ENCODE results near the gene STXBP5L.

The STXBP5L gene

DNA sequence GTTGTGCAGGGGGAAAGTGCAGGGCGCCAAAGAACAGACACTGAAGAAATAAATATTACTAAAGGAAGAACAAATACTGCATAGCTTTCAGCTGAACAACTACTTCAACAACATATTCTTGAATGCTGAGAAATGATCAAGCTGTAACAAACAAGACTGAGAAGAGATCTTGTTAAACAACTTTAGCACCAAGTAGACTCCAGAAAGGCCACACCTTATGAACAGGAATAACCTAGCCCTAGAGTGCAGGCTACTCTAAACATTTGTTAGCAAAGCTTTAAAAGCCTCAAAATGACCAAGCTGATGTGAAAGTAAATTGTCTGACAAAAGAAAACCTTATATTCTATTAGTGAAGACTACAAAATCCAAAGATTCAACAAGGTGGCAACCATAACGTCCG, 554.6 kb downstream of the STXBP5L start:
- TF ChIP-seq, protein P1, sequence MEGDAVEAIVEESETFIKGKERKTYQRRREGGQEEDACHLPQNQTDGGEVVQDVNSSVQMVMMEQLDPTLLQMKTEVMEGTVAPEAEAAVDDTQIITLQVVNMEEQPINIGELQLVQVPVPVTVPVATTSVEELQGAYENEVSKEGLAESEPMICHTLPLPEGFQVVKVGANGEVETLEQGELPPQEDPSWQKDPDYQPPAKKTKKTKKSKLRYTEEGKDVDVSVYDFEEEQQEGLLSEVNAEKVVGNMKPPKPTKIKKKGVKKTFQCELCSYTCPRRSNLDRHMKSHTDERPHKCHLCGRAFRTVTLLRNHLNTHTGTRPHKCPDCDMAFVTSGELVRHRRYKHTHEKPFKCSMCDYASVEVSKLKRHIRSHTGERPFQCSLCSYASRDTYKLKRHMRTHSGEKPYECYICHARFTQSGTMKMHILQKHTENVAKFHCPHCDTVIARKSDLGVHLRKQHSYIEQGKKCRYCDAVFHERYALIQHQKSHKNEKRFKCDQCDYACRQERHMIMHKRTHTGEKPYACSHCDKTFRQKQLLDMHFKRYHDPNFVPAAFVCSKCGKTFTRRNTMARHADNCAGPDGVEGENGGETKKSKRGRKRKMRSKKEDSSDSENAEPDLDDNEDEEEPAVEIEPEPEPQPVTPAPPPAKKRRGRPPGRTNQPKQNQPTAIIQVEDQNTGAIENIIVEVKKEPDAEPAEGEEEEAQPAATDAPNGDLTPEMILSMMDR (conservative IDR thresholded peaks at IDR 0.05; ENCODE audit: low read length) = no peak
- no peak for DNase-seq (ENCODE audit: low read depth)
- no peak overlapping the region for H3K4me3 ChIP-seq (ENCODE audit: low read length)

DNA sequence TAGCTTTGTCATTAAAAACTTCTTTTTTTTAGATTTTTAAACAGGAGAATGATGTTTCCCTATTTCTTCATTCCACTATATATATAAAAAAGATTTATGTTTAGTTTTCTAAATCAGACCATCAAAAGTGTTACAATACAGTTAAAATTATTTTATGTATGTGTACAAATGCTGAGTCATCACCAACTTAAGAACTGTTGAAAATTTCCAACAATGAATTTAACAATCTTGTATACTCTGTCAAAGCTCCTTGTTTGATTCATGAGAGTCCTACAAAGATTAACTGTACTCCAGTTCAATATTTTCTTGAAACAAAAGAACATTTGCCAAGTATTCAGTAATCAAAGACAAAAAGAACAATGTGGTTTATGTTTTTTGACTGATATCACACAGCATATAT, 555.7 kb downstream of the STXBP5L start:
- no peak for DNase-seq (ENCODE audit: low read depth)
- no peak overlapping the region for H3K4me3 ChIP-seq (ENCODE audit: low read length)
- TF ChIP-seq, protein P1 (conservative IDR thresholded peaks at IDR 0.05; ENCODE audit: low read length) = no peak

DNA sequence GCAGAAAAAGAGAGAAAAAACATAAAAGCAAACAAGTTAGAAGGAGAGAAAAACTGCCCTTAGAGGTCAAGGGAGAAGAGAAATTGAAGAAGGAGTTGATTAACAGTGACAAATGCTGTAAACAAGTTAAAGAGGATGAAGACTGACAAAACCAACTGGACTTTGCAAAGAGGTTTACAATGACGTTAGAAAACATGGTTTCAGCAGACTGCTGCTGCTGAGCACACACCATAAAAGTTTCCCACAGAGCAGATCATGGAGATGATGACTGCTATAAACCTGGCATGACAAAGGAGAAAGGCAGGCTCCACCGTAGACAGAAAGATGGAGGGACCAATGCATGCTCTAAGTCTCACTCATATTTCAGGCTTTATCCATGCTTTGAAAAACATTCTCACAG, 559.1 kb downstream of the STXBP5L start:
- no peak for DNase-seq (ENCODE audit: low read depth)
- TF ChIP-seq, protein P1 (conservative IDR thresholded peaks at IDR 0.05; ENCODE audit: low read length) = no peak
- no peak overlapping the region for H3K4me3 ChIP-seq (ENCODE audit: low read length)

DNA sequence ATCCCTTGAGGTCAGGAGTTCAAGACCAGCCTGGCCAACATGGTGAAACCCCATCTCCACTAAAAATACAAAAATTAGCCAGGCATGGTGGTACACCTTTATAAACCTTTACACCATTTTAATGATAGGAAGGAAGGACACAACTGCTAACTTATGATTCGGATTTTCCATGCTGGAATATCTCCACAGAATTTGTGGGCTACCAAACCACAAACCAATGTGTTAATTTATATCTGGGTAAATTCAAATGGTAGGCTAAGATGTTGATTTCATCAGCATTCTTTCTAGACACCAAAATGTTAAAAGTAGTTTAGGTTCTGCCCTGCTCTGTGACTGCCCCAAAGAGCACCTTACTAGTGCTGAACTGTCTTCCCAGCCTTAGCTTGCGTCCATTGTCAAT, 565.0 kb downstream of the STXBP5L start:
- no peak overlapping the region for H3K4me3 ChIP-seq (ENCODE audit: low read length)
- TF ChIP-seq, protein P1 (conservative IDR thresholded peaks at IDR 0.05; ENCODE audit: low read length) = no peak
- peak; percentile 21 for DNase-seq (ENCODE audit: low read depth)

Measured in AG10803 (cell line).